Left ventricle myocardium inferior (tissue), 1 donor: ENCODE results near the gene CYP27C1. TPM values are rescaled to one million over a fixed set of nuclear protein-coding genes. Genes with fewer than 3 reads are reported as not detected.
"Not testable (repeated sequence)": the region's sequence is repeated elsewhere in the genome, so short reads cannot be mapped to it uniquely, and the experiment has no call there.

Experiments
- DNase-seq: peaks from one replicate; pipeline ENCODE4 v3.0.0-alpha.2; 2020
- H3K27ac ChIP-seq: fragments of 200-600 bp; replicated peaks from 2 replicates; pipeline ENCODE4 v1.8.0; 2021
- H3K27me3 ChIP-seq: fragments of 200-600 bp; 2 replicates; pipeline ENCODE4 v1.8.0; 2021; ENCODE audit warnings: low read depth
- H3K36me3 ChIP-seq: fragments of 200-600 bp; 2 replicates; pipeline ENCODE4 v1.8.0; 2021
- H3K4me1 ChIP-seq: fragments of 200-600 bp; 2 replicates; pipeline ENCODE4 v1.8.0; 2021
- H3K4me3 ChIP-seq: fragments of 200-600 bp; 2 replicates; pipeline ENCODE4 v1.8.0; 2021; ENCODE audit warnings: mild to moderate bottlenecking, moderate library complexity
- H3K9me3 ChIP-seq: fragments of 200-600 bp; replicated peaks from 2 replicates; pipeline ENCODE4 v1.8.0; 2021
- CTCF ChIP-seq: fragments of 200-600 bp; IDR thresholded peaks from 2 replicates; pipeline ENCODE4 v1.8.0; 2021; ENCODE audit warnings: antibody characterized with exemption, mild to moderate bottlenecking, borderline replicate concordance
- intact Hi-C: fragments of 100-400 bp; cut with micrococcal nuclease; formaldehyde crosslinking; loops from one replicate; pipeline ENCODE4 v1.11.0; 2022
- total RNA-seq: library from RNA; stranded (reverse); fragmentation: NEBNext Ultra II Directional; extraction: Animal tissue kit (Norgen Biotek cat#: 25700); gene quantifications from one replicate; pipeline ENCODE4 v1.2.1, GENCODE V29; 2021
- donor health status: DM: no; HTN: yes; CAD: no; lungs with severe emphysema.

The CYP27C1 gene
- total RNA-seq, 1 donor from 2014 or later, result 0.11 TPM

DNA sequence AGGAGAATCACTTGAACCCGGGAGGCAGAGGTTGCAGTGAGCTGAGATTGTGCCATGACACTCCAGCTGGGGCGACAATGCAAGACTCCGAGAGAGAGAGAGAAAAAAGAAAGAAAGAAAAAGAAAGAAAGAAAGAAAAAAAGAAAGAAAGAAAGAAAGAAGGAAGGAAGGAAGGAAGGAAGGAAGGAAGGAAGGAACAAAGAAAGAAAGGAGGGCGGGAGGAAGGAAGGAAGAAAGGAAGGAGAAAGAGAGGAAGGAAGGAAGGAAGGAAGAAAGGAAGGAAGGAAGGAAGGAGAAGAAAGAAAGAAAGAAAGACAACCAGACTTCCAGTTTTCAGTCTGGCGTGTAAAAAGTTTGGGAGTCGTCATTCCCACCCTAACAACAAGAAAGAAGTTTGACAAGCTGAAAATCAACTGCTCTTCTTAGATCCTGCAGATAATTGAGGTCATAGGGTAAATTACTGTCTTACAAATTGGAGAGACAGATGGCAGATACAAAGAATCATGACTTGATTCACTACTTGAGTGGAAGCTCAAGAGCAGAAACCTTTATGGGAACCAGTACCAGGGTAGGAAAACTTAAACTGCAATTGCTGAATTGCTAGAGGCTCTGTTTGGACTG lies 15.1 kb upstream of the CYP27C1 start:
- no peak for DNase-seq

DNA sequence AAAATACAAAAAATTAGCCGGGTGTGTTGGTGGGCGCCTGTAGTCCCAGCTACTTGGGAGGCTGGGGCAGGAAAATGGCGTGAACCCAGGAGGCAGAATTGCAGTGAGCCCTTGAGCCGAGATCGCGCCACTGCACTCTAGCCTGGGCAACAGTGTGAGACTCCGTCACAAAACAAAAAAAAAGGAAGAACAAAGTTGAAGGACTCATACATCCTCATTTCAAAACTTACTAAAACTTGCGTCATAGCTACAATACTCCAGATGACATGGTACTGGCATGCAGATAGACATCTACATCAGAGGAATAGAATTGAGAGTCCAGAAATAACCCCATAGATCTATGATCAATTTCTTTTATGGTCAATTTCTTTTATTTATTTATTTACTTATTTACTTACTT lies 13.6 kb upstream of the CYP27C1 start:
- peaks cover 12% of the 10 kb centered on the region for H3K27me3 ChIP-seq
- intact Hi-C loops, result no loop called here
- TF ChIP-seq CTCF, result no peak
- H3K27ac ChIP-seq, result no peak overlapping the region
- H3K4me1 ChIP-seq, result no peaks in the 10 kb centered on the region
- no peaks in the 10 kb centered on the region for H3K36me3 ChIP-seq
- H3K4me3 ChIP-seq, result no peak overlapping the region
- H3K9me3 ChIP-seq, result peaks cover 15% of the 10 kb centered on the region
- no peak for DNase-seq

More for the DNA sequence above, 15.1 kb upstream of the CYP27C1 start:
- no peaks in the 10 kb centered on the region for H3K36me3 ChIP-seq
- H3K4me3 ChIP-seq, result no peak overlapping the region
- peaks cover 16% of the 10 kb centered on the region for H3K9me3 ChIP-seq
- intact Hi-C loops, result no loop called here
- H3K4me1 ChIP-seq, result no peaks in the 10 kb centered on the region
- H3K27ac ChIP-seq, result no peak overlapping the region
- no peak for TF ChIP-seq CTCF
- H3K27me3 ChIP-seq, result peaks cover under 1% of the 10 kb centered on the region

DNA sequence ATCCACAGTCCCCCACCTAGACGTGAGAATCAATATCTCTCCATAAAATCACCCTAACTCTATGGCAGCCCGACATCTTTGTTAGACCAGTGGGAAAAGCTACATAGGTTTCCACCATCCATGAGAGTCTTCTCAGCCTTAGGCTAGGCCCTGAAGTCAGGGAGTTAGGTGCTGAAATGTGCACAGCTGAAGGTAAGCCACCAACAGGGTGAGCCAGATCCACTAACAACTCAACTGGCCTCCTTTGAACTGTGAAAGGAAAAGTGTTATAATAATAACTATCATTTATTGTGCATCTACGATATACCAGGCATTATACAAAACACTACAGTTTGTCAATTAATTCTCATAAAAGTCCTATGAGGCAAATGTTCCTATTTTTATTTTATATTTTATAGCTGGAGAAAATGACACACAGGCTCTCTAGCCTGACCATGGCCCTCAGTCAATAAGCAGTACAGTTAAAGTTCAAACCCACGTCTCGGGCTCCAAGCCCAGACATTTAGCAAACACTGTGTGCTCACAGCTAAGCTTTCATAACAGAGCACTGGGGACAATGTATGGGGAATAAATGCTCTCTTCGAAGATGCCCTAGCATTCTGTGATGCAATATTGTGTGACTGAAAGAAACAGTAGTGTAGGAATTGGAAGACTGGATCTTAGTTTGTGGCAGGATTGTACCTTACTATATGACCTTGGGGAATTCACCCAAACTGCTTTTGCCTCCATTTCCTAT lies 11.2 kb upstream of the CYP27C1 start:
- intact Hi-C loops, result no loop called here
- no peak for DNase-seq
- no peak for TF ChIP-seq CTCF
- H3K9me3 ChIP-seq, result peaks cover 12% of the 10 kb centered on the region
- no peak overlapping the region for H3K4me3 ChIP-seq
- H3K27me3 ChIP-seq, result peaks cover 32% of the 10 kb centered on the region
- H3K27ac ChIP-seq, result no peak overlapping the region
- no peaks in the 10 kb centered on the region for H3K4me1 ChIP-seq
- no peaks in the 10 kb centered on the region for H3K36me3 ChIP-seq

DNA sequence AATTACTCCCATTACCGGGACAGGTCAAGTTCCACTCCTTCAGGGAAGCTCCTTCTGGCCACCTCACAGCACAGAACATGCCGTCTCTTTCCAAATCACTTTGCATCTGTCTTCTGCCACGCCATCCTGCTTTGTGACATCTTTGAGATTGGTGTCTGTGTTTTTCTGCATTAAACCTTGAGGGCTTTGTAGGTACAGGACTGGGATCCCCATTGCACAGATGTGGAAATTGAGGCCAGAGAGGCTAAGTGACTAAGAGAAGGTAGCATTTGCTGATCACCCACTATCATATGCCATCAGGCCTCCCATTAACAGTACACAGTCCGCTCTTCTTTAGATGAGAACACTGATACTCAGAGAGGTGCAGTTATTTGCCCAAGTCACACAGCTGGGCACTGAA lies 9.5 kb upstream of the CYP27C1 start:
- no peak for TF ChIP-seq CTCF
- Histone ChIP-seq H3K9me3 (peaks cover 12% of the 10 kb centered on the region), H3K4me1 (no peaks in the 10 kb centered on the region), H3K36me3 (no peaks in the 10 kb centered on the region), H3K27me3 (peaks cover 48% of the 10 kb centered on the region), H3K27ac (no peak overlapping the region), H3K4me3 (no peak overlapping the region)
- no peak for DNase-seq
- intact Hi-C loops, result no loop called here

GRCh38 chr2:127228102-127228501 lies 8.0 kb upstream of the CYP27C1 start:
- peaks cover 61% of the 10 kb centered on the region for H3K27me3 ChIP-seq
- intact Hi-C loops, result no loop called here
- H3K27ac ChIP-seq, result no peak overlapping the region
- H3K9me3 ChIP-seq, result peaks cover 12% of the 10 kb centered on the region
- H3K4me1 ChIP-seq, result no peaks in the 10 kb centered on the region
- no peak for TF ChIP-seq CTCF
- DNase-seq, result no peak
- H3K4me3 ChIP-seq, result no peak overlapping the region
- H3K36me3 ChIP-seq, result no peaks in the 10 kb centered on the region

DNA sequence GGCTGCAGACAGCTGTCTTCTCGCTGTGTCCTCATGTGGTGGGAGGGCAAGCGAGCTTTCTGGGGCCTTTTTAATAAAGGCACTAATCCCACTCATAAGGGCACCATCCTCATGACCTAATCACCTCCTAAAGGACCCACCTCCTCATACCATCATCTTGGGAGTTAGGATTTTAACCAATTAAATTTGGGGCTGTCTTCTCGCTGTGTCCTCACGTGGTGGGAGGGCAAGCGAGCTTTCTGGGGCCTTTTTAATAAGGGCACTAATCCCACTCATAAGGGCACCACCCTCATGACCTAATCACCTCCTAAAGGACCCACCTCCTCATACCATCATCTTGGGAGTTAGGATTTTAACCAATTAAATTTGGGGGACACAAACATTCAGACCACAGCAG lies 7.2 kb upstream of the CYP27C1 start:
- H3K36me3 ChIP-seq, intact Hi-C loops, DNase-seq, H3K4me1 ChIP-seq, H3K4me3 ChIP-seq, H3K27ac ChIP-seq: not testable (repeated sequence)
- Histone ChIP-seq H3K27me3 (peaks cover 70% of the 10 kb centered on the region), H3K9me3 (peaks cover 12% of the 10 kb centered on the region)
